ENCODE measurements around the gene POLR1B.
"Not testable (repeated sequence)": the region's sequence is repeated elsewhere in the genome, so short reads cannot be mapped to it uniquely, and the experiment has no call there.

POLR1B gene, protein sequence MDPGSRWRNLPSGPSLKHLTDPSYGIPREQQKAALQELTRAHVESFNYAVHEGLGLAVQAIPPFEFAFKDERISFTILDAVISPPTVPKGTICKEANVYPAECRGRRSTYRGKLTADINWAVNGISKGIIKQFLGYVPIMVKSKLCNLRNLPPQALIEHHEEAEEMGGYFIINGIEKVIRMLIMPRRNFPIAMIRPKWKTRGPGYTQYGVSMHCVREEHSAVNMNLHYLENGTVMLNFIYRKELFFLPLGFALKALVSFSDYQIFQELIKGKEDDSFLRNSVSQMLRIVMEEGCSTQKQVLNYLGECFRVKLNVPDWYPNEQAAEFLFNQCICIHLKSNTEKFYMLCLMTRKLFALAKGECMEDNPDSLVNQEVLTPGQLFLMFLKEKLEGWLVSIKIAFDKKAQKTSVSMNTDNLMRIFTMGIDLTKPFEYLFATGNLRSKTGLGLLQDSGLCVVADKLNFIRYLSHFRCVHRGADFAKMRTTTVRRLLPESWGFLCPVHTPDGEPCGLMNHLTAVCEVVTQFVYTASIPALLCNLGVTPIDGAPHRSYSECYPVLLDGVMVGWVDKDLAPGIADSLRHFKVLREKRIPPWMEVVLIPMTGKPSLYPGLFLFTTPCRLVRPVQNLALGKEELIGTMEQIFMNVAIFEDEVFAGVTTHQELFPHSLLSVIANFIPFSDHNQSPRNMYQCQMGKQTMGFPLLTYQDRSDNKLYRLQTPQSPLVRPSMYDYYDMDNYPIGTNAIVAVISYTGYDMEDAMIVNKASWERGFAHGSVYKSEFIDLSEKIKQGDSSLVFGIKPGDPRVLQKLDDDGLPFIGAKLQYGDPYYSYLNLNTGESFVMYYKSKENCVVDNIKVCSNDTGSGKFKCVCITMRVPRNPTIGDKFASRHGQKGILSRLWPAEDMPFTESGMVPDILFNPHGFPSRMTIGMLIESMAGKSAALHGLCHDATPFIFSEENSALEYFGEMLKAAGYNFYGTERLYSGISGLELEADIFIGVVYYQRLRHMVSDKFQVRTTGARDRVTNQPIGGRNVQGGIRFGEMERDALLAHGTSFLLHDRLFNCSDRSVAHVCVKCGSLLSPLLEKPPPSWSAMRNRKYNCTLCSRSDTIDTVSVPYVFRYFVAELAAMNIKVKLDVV

DNA sequence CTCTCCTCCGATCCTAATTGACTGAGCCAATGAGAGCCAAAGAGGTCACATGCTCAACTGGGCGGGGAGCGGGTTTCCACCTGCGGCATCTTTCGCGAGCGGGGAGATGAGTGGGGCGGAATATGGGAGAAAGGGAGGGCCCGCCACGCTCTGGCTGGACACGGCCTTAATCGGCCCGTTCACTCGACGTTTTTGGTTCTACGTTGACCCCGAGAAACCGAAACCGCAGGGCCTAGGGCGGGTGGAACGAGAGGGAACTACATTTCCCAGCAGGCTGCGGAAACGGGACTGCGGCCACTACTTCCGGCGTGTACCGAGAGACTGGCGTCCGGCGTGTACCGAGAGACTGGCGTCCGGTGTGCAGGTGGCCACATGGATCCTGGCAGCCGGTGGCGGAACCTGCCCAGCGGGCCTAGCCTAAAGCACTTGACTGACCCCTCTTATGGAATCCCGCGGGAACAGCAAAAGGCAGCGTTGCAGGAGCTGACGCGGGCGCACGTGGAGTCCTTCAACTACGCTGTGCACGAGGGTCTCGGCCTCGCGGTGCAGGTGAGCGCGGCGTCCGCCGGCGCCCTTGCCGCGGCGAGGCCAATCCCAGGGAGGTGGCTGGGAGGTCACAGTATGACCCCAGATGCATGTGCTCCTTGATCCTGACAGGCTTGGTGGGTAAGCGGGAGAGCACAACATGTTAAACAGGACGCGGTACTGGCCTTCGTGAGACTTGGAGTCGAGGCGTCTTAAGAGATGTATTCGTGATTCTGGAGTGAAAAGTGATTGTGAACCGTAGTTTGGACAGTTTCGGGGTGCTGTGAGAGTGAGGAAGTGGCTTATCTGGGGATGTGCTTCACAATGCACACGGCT lies at the start of gene POLR1B:
Gene POLR1B (plus strand): TSS at position 343 of the 861 bp plus-strand sequence. CDS start 30 bp downstream, at position 373.
- DNase-seq: peak; percentile 63

DNA sequence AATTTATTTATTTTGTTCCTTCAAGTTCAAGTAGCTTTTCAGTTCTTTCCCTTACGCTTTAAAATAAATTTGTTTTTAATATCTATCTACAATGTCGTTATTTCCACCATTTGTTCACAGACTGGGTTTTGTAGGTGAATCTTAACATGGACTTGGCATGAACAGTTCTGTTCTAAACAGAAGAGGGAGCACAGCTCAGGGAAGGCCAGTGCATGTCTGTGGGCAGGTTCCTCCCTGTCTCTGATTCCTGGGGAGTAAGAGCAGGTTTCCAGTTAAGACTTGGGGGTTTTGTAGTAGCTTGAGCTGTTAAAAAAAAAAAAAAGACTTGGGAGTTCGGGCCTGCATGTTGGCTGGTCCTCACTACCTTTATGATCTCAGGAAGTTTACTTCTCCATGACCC lies 49.2 kb upstream of the POLR1B start:
- no peak for DNase-seq

DNA sequence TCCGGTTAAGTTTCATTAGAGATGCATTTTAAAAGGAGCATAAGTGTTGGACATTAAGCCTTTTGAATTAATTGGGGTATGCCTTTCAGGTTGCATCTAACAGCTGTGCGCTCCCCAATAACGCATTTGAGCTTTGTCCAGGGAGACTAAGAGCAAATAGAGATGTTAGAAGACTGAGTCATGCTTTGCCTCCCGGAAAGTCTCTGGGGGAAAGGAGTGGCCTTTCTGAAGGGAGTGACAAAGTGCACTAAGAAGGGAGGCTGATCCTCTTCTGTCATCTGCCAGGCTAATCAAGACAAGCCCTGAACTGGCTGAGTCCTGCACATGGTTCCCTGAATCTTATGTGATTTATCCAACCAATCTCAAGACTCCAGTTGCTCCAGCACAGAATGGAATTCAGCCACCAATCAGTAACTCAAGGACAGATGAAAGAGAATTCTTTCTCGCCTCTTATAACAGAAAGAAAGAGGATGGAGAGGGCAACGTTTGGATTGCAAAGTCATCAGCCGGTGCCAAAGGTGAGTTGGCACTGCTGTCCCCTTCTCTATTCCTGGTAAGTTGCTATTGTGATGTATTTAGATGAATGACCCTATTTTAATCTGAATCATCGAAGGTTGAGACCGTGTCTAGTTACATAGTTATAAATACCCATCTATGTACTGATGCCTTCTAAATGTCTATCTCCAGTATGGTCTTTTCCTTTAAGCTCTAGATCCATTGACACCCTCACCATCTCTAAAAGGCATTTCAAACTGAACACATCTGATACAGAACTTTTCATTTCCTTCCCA lies 48.2 kb upstream of the POLR1B start:
- DNase-seq: no peak

DNA sequence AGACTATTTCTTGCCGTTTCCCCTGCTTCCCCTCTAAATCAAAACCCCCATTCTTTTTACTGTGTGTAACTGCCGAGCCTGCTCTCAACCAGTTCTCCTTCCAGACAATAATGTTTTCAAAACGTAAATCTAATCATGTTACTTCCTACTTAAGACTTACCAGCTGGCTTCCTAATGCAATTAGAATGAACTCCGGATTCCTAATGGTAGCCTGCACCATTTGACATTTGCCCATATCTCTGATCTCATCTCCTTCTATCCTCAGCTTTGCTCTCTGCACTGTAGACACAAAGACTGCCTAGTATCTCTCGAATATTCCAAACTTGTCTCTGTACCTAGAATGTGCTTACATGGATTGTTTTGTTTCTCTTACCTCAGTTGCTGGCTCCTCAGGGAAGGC lies 47.4 kb upstream of the POLR1B start:
- no peak for DNase-seq

DNA sequence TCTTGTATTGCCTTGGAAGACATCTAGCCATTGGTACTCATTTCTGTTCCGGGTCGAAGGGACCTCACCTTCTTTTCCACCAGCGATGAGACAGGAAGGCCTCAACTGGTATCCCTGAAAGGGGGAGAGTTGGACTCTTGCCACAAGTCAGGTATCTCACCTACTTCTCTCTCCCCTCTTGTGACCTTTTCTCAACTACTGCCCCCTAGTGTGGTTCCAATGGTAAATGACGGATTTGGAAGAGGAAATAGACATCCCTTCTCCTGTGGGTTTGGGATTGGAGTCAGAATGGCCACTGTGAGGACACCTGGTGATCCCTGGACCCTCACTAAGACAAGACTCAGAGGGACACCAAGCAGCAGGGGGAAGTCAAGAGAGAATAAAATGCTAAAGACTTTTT lies 46.4 kb upstream of the POLR1B start:
- not testable (repeated sequence) for DNase-seq

DNA sequence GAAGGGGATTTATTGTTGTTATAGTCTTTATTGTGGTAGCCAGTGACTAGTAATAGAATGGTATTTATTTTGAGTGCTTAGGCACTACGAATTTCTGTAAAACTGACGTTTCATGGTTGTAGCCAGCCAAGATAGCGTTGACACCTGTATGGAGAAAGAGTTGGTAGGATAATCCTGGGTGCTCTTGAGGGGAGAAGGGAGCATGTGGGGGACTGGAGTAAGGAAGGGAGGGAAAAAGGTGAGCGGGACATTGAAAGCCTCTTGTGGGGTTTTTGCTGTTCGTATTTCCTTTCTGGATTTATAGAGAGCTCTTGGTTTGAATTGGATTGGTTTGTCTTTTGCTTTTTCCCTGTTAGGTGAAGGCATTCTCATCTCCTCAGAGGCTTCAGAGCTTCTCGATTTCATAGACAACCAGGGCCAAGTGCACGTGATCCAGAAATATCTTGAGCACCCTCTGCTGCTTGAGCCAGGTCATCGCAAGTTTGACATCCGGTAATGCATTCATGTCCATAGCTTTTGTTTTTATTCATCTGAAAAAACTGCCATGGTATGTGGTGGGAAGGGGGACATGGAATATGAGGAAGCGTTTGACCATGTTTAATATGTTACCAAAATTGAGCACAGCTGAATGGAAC lies 41.3 kb upstream of the POLR1B start:
- peak; percentile 29 for DNase-seq

DNA sequence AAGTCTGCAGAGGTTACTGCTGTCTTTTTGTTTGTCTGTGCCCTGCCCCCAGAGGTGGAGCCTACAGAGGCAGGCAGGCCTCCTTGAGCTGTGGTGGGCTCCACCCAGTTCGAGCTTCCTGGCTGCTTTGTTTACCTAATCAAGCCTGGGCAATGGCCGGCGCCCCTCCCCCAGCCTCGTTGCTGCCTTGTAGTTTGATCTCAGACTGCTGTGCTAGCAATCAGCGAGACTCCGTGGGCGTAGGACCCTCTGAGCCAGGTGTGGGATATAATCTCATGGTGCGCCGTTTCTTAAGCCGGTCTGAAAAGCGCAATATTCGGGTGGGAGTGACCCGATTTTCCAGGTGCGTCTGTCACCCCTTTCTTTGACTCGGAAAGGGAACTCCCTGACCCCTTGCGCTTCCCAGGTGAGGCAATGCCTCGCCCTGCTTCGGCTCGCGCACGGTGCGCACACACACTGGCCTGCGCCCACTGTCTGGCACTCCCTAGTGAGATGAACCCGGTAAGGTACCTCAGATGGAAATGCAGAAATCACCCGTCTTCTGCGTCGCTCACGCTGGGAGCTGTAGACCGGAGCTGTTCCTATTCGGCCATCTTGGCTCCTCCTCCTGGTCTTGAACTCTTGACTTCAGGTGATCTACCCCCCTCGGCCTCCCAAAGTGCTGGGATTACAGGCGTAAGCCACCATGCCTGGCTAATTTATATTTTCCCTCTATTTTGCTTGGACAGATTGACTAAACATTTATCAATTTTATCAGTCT lies 32.8 kb upstream of the POLR1B start:
- not testable (repeated sequence) for DNase-seq

DNA sequence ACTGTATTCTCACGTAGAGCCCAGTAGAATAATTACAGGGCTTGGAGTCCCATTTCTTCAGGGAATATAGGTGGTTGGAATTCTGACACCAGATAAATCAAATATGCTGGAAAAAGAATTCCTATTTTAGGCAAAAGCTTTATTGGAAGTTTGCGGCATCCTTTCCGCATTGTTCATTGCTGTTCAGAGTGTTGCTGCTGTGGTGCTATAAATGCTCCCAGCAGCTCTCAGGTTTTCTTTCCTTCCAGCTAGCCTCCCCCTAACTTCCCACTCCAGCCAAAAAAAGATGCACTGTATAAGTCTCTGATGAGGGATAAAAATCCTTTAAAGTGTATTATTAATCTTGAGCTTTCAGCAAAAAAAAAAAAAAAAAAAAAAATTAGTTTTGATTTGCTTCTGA lies 25.5 kb upstream of the POLR1B start:
- DNase-seq: no peak

DNA sequence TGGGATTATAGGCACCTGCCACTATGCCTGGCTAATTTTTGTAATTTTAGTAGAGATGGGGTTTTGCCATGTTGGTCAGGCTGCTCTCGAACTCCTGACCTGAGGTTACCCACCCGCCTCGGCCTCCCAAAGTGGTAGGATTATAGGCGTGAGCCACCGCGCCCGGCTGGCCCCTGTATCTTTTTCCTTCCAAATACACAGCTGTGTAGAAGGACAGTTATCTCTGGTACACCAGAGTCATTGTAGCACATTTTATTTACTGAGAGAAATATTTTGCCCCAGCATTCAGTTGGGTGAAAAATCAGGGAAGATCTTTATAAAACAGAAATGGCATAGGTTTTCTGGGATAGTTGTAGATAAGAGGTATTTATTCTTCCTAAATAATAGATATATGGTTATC lies 23.5 kb upstream of the POLR1B start:
- DNase-seq: no peak

DNA sequence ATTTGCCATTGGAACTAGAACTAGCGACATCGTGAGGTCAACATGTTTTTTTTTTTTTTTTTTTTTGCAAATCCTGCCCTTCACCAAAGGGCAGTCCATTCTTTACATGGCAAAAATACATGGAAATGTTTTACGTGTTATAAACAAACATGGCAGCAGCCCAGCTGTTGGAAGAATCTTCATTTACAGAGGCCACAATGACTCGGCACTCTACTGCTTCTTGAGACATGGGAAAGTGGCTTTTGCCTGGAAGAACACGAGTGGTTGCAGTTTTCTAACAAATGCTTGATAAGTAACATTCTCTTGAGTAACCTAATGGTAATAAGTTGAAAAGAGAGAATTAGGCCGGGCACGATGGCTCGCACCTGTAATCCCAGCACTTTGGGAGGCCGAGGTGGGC lies 22.8 kb upstream of the POLR1B start:
- DNase-seq: no peak

DNA sequence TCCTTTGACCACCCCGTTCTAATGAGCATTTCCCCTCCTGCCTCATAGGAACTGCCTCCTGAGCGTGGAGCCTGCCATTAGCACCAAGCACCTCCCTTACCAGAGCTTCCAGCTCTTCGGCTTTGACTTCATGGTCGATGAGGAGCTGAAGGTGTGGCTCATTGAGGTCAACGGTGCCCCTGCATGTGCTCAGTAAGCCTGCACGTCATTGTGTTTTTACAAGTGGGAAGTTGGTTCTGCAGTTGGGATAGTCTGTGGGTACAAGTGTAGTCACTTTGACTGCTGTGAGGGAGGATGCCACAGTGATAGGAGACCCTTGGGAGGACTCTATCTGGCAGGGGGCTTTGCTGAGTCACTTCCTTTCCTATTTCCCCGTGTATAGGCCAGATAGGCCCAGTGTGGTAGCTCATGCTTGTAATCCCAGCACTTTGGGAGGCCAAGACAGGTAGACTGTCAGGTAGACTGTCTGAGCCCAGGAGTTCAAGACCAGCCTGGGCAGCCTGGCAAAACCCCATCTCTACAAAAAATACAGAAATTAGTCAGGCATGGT lies 22.0 kb upstream of the POLR1B start:
- DNase-seq: no peak

DNA sequence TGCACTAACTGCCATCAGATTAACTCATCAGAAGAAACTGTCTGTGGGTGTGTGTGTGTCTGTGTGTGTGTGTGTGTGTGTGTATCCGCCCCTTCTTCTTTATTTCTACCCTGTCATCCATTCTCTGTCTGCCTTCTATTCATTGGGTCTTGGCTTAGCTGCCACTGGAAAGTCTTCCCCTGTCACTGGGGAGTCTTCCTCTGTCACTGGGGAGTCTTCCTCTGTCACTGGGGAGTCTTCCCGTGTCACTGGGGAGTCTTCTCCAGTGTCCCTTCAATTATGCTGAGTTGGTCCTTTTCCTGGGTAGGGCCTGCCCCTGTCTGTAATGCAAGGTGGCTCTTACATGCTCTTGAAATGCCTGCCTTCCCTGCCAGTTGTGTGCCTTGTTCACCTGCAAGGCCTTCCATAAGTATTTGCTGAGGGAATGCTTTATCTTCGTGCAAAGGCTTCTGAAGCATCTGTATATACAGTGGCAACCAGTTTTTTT lies 18.9 kb upstream of the POLR1B start:
- no peak for DNase-seq

DNA sequence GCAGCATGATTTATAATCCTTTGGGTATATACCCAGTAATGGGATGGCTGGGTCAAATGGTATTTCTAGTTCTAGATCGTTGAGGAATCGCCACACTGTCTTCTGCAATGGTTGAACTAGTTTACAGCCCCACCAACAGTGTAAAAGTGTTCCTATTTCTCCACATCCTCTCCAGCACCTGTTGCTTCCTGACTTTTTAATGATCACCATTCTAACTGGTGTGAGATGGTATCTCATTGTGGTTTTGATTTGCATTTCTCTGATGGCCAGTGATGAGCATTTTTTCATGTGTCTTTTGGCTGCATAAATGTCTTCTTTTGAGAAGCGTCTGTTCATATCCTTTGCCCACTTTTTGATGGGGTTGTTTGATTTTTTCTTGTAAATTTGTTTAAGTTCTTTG lies 18.0 kb upstream of the POLR1B start:
- DNase-seq: not testable (repeated sequence)

DNA sequence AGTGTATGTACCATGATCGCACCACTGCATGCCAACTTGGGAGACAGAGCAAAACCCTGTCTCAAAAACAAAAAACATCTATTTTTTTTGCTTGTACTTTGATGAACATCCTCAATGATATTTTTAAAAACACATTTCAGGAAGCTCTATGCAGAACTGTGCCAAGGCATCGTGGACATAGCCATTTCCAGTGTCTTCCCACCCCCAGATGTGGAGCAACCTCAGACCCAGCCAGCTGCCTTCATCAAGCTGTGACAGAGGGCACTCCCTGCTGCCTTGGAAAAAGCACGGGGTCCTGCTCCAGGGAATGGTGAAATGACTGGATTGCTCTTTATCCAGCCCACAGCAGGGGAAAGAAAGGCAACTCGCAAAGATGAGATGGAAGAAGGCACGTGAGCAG lies 13.7 kb upstream of the POLR1B start:
- DNase-seq: no peak

DNA sequence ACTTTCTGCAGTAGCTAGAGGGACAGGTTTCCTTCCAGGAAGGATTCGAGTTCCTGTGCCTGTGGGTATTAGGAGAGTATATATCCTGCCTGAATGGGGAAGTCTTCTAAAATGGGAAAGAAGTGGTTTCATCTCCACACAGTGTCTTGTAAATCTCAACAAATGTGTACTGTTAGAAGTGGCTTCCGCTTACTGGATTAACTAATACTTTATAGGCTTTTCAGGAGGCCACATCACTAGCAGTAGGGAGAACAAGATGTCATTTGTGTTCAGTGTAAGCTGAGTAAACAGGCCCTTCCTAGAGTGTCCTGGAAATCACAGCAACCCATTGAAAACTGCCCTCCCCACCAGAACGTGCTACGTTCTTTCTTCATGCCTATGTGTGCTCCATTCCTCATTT lies 12.5 kb upstream of the POLR1B start:
- DNase-seq: no peak

DNA sequence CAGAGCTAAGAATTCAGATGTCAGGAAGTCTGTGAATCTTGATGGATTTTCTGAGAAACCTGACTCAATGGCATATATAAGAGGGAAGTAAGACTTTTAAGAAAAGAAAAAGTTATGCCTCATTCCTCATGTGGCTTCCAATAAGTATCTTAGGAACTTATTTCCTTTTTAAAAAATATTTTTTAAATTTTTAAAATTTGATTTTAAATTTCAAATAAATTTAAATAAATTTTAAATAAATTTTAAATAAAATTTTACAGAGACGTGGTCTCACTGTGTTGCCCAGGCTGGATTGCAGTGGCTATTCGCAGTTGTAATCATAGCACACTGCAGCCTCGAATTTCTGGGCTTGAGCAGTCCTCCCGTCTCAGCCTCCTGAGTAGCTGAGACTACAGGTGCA lies 11.5 kb upstream of the POLR1B start:
- no peak for DNase-seq

DNA sequence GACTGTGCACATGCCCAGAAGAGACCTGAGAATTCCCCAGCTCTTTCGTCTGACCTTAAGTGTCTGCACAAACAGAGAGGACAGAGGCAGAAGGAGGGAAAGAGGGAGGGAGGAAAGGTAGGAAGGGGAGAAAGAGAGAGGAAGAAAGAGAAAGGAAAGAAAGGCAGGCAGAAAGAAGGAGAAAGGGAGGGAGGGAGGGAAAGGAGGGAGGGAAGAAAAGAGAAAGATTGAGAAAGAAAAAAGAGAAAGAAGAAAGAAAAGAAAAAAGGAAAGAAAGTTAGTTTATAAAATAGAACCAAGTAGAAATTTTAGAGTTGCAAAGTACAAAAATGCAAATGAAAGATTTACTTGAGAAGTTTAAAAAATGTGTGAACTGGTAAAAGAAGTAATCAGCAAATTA lies 7.4 kb upstream of the POLR1B start:
- no peak for DNase-seq

DNA sequence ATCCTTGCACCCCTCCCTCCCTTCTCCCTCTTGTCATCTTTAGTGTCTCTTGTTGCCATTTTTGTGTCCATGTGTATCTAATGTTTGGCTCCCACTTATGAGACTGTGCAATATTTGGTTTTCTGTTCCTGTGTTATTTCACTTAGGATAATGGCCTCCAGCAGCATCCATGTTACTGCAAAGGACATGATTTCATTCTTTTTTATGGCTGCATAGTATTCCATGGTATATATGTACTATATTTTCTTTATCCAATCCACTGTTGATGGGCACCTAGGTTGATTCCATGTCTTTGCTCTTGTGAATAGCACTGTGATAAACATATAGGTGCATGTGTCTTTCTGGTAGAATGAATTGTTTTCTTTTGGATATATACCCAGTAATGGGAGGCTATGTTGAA lies 5.6 kb upstream of the POLR1B start:
- DNase-seq: not testable (repeated sequence)

DNA sequence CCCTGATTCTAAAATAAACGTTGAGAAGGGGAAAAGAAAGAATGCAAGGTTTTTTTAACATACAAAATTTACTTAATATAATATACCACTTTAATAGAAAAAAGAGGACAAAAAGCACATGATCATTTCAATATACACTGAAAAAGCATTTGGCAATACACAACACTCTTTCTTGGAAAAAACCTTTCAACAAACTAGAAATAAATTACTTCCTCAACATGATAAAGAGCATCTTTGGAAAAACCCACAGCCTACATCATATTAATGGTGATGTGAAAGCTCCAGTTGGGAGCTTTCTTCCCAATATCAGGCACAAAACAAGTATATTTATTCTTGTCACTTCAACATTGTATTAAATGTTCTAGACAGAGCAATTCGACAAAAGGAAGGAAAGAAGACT lies 3.0 kb upstream of the POLR1B start:
- DNase-seq: no peak

DNA sequence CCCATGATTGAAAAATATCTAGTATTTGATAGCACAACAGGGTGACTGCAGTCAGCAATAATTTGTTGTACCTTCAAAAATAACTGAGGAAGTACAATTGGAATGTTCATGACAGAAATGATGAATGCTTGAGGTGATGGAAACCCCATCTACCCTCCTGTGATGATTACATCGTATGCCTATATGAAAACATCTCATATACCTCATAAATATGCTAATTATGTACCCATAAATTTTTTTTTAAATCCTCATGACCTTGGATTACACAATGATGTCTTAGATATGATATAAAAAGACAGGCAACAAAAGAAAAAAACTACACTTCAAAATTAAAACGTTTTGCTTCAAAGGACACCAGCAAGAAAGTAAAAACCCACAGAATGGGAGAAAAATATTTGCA lies 1.4 kb upstream of the POLR1B start:
- no peak for DNase-seq

All from activated CD4-positive, alpha-beta T cell treated with anti-CD3 and anti-CD28 coated beads for 1 hour (primary cell).